ENCODE data around the gene DNAH14. TPM values are rescaled to one million over a fixed set of nuclear protein-coding genes. Genes with fewer than 3 reads are reported as not detected.
A peak's percentile ranks its signal among the peaks of the same experiment; 100 is the strongest.

The DNAH14 gene
- total and polyA plus RNA-seq, 2 donors (not counting 1 experiment from before 2014, with no cell fraction given) = not detected

- Mint-ChIP-seq H3K9me3 (ENCODE audit: insufficient read depth) (no peaks in the 10 kb centered on the region), H3K27ac (peak overlapping the region; percentile 38), H3K4me1 (peaks cover 56% of the 10 kb centered on the region), H3K27me3 (no peaks in the 10 kb centered on the region), H3K4me3 (peak overlapping the region; percentile 5)
- no peak for DNase-seq
- Histone ChIP-seq H3K9ac (ENCODE audit: low read length) (no peak overlapping the region), H3K4me2 (replicated peaks; ENCODE audit: low read depth, low read length, poor library complexity, severe bottlenecking) (peak overlapping the region; percentile 41), H3K27me3 (replicated peaks in 1 of 4; ENCODE audit: control extremely low read depth in 1 of 4, control insufficient read depth in 3 of 4, insufficient read depth in 4 of 4, low read length in 3 of 4) (no peaks in the 10 kb centered on the region), H4K20me1 (ENCODE audit: control insufficient read depth, insufficient read depth, low read length, poor library complexity, severe bottlenecking) (no peaks in the 10 kb centered on the region), H3K4me1 (ENCODE audit: control insufficient read depth in 2 of 2, insufficient read depth in 2 of 2, low read length in 2 of 2) (peaks cover 42 to 59% of the 10 kb centered on the region in 2 donors), H3K36me3 (replicated peaks in 1 of 2; ENCODE audit: control extremely low read depth in 1 of 2, control insufficient read depth in 1 of 2, extremely low read depth in 1 of 2, insufficient read depth in 2 of 2, low read length in 1 of 2) (no peaks in the 10 kb centered on the region), H3K27ac (ENCODE audit: low read length in 2 of 2) (peak overlapping the region in 1 of 2 donors; percentile 48), H3K9me3 (ENCODE audit: control extremely low read depth in 1 of 3, control insufficient read depth in 2 of 3, insufficient read depth in 1 of 3, low read length in 2 of 3) (no peaks in the 10 kb centered on the region), H3K79me2 (ENCODE audit: control insufficient read depth, insufficient read depth, low read length) (no peaks in the 10 kb centered on the region), H3K4me3 (ENCODE audit: control extremely low read depth in 1 of 5, extremely low read depth in 1 of 5, insufficient read depth in 1 of 5, low read depth in 2 of 5, low read length in 4 of 5) (peak overlapping the region in 1 of 5 experiments; percentile 6), H2AFZ (ENCODE audit: insufficient read depth, low read depth, low read length, poor library complexity, severe bottlenecking) (peak overlapping the region; percentile 47)
- whole genome bisulfite sequencing (ENCODE audit: insufficient coverage) = 79% methylated on average over 5 of the region's 9 CpGs
- TF ChIP-seq EZH2 (IDR thresholded peaks at IDR 0.05; ENCODE audit: borderline replicate concordance, insufficient read depth, low read depth, low read length, poor library complexity, severe bottlenecking) (no peak), CTCF (IDR thresholded peaks at IDR 0.05) (peak; percentile 22)
- ATAC-seq (ENCODE audit: low read depth) = no peak
- POLR2A ChIA-PET = interaction anchor here (0.9 to 4.7 kb wide), 2 partner anchors 14 to 669 kb away, joined by 5 to 85 read pairs; partner anchors contain the start of gene LBR
- CTCF ChIA-PET = interaction anchor here (1.0 to 7.8 kb wide), 6 partner anchors 8 to 123 kb away, joined by 3 to 104 read pairs (median 4); partner anchors contain the start of gene LBR
- intact Hi-C loops (cut with micrococcal nuclease) = no loop called here
Observed at GRCh38 chr1:225441314-225442122, 512.0 kb downstream of the DNAH14 start.

GRCh38 chr1:225442123-225442505 lies 512.6 kb downstream of the DNAH14 start:
- no peak for TF ChIP-seq EZH2 (IDR thresholded peaks at IDR 0.05; ENCODE audit: borderline replicate concordance, insufficient read depth, low read depth, low read length, poor library complexity, severe bottlenecking)
- TF ChIP-seq CTCF (IDR thresholded peaks at IDR 0.05) = no peak
- 69% methylated on average over 1 of the region's 3 CpGs for WGBS (ENCODE audit: insufficient coverage)
- Histone ChIP-seq H3K27me3 (replicated peaks in 1 of 4; ENCODE audit: control extremely low read depth in 1 of 4, control insufficient read depth in 3 of 4, insufficient read depth in 4 of 4, low read length in 3 of 4) (no peaks in the 10 kb centered on the region), H4K20me1 (ENCODE audit: control insufficient read depth, insufficient read depth, low read length, poor library complexity, severe bottlenecking) (no peaks in the 10 kb centered on the region), H3K9me3 (ENCODE audit: control extremely low read depth in 1 of 3, control insufficient read depth in 2 of 3, insufficient read depth in 1 of 3, low read length in 2 of 3) (no peaks in the 10 kb centered on the region), H3K4me3 (ENCODE audit: control extremely low read depth in 1 of 5, extremely low read depth in 1 of 5, insufficient read depth in 1 of 5, low read depth in 2 of 5, low read length in 4 of 5) (no peak overlapping the region), H3K4me1 (ENCODE audit: control insufficient read depth in 2 of 2, insufficient read depth in 2 of 2, low read length in 2 of 2) (peaks cover 37 to 56% of the 10 kb centered on the region in 2 donors), H3K4me2 (replicated peaks; ENCODE audit: low read depth, low read length, poor library complexity, severe bottlenecking) (peak overlapping the region; percentile 41), H3K79me2 (ENCODE audit: control insufficient read depth, insufficient read depth, low read length) (no peaks in the 10 kb centered on the region), H2AFZ (ENCODE audit: insufficient read depth, low read depth, low read length, poor library complexity, severe bottlenecking) (peak overlapping the region; percentile 47), H3K36me3 (replicated peaks in 1 of 2; ENCODE audit: control extremely low read depth in 1 of 2, control insufficient read depth in 1 of 2, extremely low read depth in 1 of 2, insufficient read depth in 2 of 2, low read length in 1 of 2) (no peaks in the 10 kb centered on the region), H3K27ac (ENCODE audit: low read length in 2 of 2) (peak overlapping the region in 1 of 2 donors; percentile 48), H3K9ac (ENCODE audit: low read length) (no peak overlapping the region)
- Mint-ChIP-seq H3K9me3 (ENCODE audit: insufficient read depth) (no peaks in the 10 kb centered on the region), H3K27me3 (no peaks in the 10 kb centered on the region), H3K27ac (peak overlapping the region; percentile 67), H3K4me1 (peaks cover 52% of the 10 kb centered on the region), H3K4me3 (peak overlapping the region; percentile 3)
- intact Hi-C loops (cut with micrococcal nuclease) = no loop called here
- DNase-seq (no peak), ATAC-seq (ENCODE audit: low read depth) (no peak)
- ChIA-PET POLR2A (interaction anchor here (0.9 to 4.7 kb wide), 2 partner anchors 14 to 669 kb away, joined by 5 to 85 read pairs; partner anchors contain the start of gene LBR), CTCF (interaction anchor here (0.7 to 7.8 kb wide), 5 partner anchors 8 to 123 kb away, joined by 3 to 104 read pairs (median 6); partner anchors contain the start of gene LBR)

All from B cell (primary cell).